ENCODE data around the gene SPR. TPM values are rescaled to one million over a fixed set of nuclear protein-coding genes. Genes with fewer than 3 reads are reported as not detected.
A peak's percentile ranks its signal among the peaks of the same experiment; 100 is the strongest.

Gene SPR
- total RNA-seq, 1 experiment from 2014 or later, result 65.8 TPM

GRCh38 chr2:72913486-72914205, 26.4 kb downstream of the SPR start:
- DNase-seq (ENCODE audit: low spot score), result no peak
- in situ Hi-C loops (cut with HindIII; ENCODE audit: low sequenced_read_pairs), result no loop called here

GRCh38 chr2:72914206-72914559, 27.0 kb downstream of the SPR start:
- in situ Hi-C loops (cut with HindIII; ENCODE audit: low sequenced_read_pairs), result no loop called here
- no peak for DNase-seq (ENCODE audit: low spot score)

- in situ Hi-C loops (cut with HindIII; ENCODE audit: low sequenced_read_pairs), result no loop called here
Measured at GRCh38 chr2:72914589-72915319, 27.5 kb downstream of the SPR start.

GRCh38 chr2:72915320-72915906, 28.2 kb downstream of the SPR start:
- no peak for DNase-seq (ENCODE audit: low spot score)
- in situ Hi-C loops (cut with HindIII; ENCODE audit: low sequenced_read_pairs), result no loop called here

More at GRCh38 chr2:72914589-72915319, 27.5 kb downstream of the SPR start:
- no peak for DNase-seq (ENCODE audit: low spot score)

- in situ Hi-C loops (cut with HindIII; ENCODE audit: low sequenced_read_pairs), result no loop called here
- DNase-seq (ENCODE audit: low spot score), result no peak
Measured at GRCh38 chr2:72915907-72916742, 28.9 kb downstream of the SPR start.

GRCh38 chr2:72916743-72917137, 29.5 kb downstream of the SPR start:
- DNase-seq (ENCODE audit: low spot score), result no peak

GRCh38 chr2:72917138-72917876, 30.1 kb downstream of the SPR start, which contains the start of gene EMX1:
TSS of gene EMX1 (plus strand) at chr2:72917519. CDS start at chr2:72917853, 334 bp downstream.
- DNase-seq (ENCODE audit: low spot score), result peak; percentile 35
- in situ Hi-C loops (cut with HindIII; ENCODE audit: low sequenced_read_pairs), result no loop called here

More at GRCh38 chr2:72916743-72917137, 29.5 kb downstream of the SPR start:
- in situ Hi-C loops (cut with HindIII; ENCODE audit: low sequenced_read_pairs), result no loop called here

- in situ Hi-C loops (cut with HindIII; ENCODE audit: low sequenced_read_pairs), result no loop called here
- DNase-seq (ENCODE audit: low spot score), result no peak
Measured at GRCh38 chr2:72917877-72918553, 30.8 kb downstream of the SPR start.

- in situ Hi-C loops (cut with HindIII; ENCODE audit: low sequenced_read_pairs), result no loop called here
- no peak for DNase-seq (ENCODE audit: low spot score)
Measured at GRCh38 chr2:72919414-72920317, 32.5 kb downstream of the SPR start.

- in situ Hi-C loops (cut with HindIII; ENCODE audit: low sequenced_read_pairs), result no loop called here
Measured at GRCh38 chr2:72920318-72921087, 33.3 kb downstream of the SPR start.

GRCh38 chr2:72921088-72921851, 34.1 kb downstream of the SPR start:
- DNase-seq (ENCODE audit: low spot score), result no peak
- in situ Hi-C loops (cut with HindIII; ENCODE audit: low sequenced_read_pairs), result no loop called here

More at GRCh38 chr2:72920318-72921087, 33.3 kb downstream of the SPR start:
- no peak for DNase-seq (ENCODE audit: low spot score)

- no peak for DNase-seq (ENCODE audit: low spot score)
- in situ Hi-C loops (cut with HindIII; ENCODE audit: low sequenced_read_pairs), result no loop called here
Measured at GRCh38 chr2:72921853-72922252, 34.6 kb downstream of the SPR start.

- no peak for DNase-seq (ENCODE audit: low spot score)
- in situ Hi-C loops (cut with HindIII; ENCODE audit: low sequenced_read_pairs), result no loop called here
Measured at GRCh38 chr2:72923833-72924352, 36.7 kb downstream of the SPR start.

- no peak for DNase-seq (ENCODE audit: low spot score)
- in situ Hi-C loops (cut with HindIII; ENCODE audit: low sequenced_read_pairs), result no loop called here
Measured at GRCh38 chr2:72924353-72925240, 37.4 kb downstream of the SPR start.

All from G401 (cell line).